WTC11 (cell line): Measurements from ENCODE around the gene SGCD.

Source experiments
- ATF1 ChIP-seq: sonication (generic); formaldehyde crosslinking; IDR thresholded peaks from 2 replicates; pipeline ENCODE4 v1.8.1; 2023; ENCODE audit warnings: mild to moderate bottlenecking, moderate library complexity, missing genetic modification reagents
- CBFB ChIP-seq: sonication (generic); formaldehyde crosslinking; IDR thresholded peaks from 2 replicates; pipeline ENCODE4 v1.8.1; 2022; ENCODE audit warnings: mild to moderate bottlenecking, low read depth, missing genetic modification reagents
- ETV6 ChIP-seq: sonication (generic); formaldehyde crosslinking; IDR thresholded peaks from 2 replicates; pipeline ENCODE4 v1.8.1; 2022; ENCODE audit warnings: mild to moderate bottlenecking, missing genetic modification reagents
- NR3C1 ChIP-seq: sonication (generic); formaldehyde crosslinking; conservative IDR thresholded peaks from 2 replicates; pipeline ENCODE4 v1.8.1; 2023; ENCODE audit warnings: low read depth, mild to moderate bottlenecking, missing genetic modification reagents
- TF ChIP-seq, protein P1 (sequence below): sonication (generic); formaldehyde crosslinking; IDR thresholded peaks from 2 replicates; pipeline ENCODE4 v1.8.1; 2023; ENCODE audit warnings: mild to moderate bottlenecking, missing genetic modification reagents, moderate library complexity
- TF ChIP-seq, protein P2 (sequence below): sonication (generic); formaldehyde crosslinking; conservative IDR thresholded peaks from 2 replicates; pipeline ENCODE4 v1.8.1; 2023; ENCODE audit warnings: mild to moderate bottlenecking, low read depth, missing genetic modification reagents, moderate library complexity

DNA sequence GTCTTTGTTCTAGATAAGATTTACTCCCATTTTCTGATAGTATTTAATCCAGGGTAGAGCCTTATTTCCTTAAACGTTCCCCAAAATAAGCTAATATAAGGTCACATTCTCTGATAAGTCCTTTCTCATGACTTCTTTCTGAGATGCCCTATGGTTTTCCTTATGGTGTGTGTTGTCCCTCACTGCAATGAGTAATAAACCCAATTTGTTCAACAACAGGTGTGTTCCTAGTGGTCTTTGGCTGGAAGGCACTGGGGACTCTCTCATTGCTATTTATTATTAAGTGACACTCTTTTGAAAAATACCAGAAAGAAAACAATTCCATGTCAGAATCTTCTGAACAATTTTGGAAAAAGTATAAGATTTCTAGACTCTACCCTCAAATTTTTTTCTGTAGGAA, 266.6 kb downstream of the SGCD start:
- TF ChIP-seq, protein P1, sequence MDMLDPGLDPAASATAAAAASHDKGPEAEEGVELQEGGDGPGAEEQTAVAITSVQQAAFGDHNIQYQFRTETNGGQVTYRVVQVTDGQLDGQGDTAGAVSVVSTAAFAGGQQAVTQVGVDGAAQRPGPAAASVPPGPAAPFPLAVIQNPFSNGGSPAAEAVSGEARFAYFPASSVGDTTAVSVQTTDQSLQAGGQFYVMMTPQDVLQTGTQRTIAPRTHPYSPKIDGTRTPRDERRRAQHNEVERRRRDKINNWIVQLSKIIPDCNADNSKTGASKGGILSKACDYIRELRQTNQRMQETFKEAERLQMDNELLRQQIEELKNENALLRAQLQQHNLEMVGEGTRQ (CRISPR knock-in tag): no peak
- TF ChIP-seq NR3C1 (CRISPR knock-in tag) (no peak), CBFB (CRISPR knock-in tag) (no peak), ATF1 (no peak), ETV6 (CRISPR knock-in tag) (no peak)
- TF ChIP-seq, protein P2, sequence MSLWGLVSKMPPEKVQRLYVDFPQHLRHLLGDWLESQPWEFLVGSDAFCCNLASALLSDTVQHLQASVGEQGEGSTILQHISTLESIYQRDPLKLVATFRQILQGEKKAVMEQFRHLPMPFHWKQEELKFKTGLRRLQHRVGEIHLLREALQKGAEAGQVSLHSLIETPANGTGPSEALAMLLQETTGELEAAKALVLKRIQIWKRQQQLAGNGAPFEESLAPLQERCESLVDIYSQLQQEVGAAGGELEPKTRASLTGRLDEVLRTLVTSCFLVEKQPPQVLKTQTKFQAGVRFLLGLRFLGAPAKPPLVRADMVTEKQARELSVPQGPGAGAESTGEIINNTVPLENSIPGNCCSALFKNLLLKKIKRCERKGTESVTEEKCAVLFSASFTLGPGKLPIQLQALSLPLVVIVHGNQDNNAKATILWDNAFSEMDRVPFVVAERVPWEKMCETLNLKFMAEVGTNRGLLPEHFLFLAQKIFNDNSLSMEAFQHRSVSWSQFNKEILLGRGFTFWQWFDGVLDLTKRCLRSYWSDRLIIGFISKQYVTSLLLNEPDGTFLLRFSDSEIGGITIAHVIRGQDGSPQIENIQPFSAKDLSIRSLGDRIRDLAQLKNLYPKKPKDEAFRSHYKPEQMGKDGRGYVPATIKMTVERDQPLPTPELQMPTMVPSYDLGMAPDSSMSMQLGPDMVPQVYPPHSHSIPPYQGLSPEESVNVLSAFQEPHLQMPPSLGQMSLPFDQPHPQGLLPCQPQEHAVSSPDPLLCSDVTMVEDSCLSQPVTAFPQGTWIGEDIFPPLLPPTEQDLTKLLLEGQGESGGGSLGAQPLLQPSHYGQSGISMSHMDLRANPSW: no peak
